GM18502 (cell line): Measurements from ENCODE around the gene RPS6KL1.

Experiments used
- ATAC-seq: cut with Tn5 transposase; IDR thresholded peaks from one replicate; pipeline ENCODE4 v1.9.1; 2021; ENCODE audit warnings: mild to moderate bottlenecking; ENCODE audit not compliant: unreplicated experiment, poor library complexity

Gene RPS6KL1

DNA sequence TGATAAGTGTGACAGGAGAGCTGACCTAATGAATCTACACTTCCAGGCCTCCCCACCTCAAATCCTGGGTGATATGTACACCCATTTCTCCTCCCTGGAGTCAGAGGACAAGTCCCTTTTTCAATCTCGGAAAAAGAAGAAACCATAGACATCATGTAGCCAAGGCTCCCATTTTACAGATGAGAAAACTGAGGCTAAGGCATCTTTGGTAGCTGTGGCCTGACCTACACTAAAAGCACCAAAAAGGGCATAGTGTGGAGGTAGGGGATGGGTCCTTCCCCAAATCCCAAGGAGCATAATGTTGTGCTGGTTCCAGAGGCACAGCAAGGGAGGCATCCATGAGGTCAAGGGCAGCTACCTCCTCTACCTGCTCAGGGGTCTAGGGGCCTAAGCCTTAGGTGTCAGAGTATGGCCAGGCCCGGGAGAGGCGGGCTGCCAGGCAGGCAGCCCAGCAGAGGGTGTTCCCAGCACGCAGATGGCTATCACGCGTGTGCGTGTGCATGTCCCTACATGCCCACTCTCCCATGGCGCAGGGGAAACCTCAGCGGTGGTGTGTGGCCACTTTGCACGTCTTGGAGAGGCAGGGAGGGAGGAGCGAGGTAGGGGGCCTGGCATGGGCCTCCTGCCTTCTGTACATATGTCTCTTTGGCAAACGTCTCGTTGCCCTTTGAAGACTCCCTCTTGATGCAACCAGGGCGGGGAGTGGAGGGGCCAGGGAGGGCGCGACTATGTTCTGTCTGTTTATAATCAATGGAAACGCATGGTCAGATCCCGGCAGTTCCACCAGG is 29.8 kb upstream of the RPS6KL1 start:
- ATAC-seq, result no peak

DNA sequence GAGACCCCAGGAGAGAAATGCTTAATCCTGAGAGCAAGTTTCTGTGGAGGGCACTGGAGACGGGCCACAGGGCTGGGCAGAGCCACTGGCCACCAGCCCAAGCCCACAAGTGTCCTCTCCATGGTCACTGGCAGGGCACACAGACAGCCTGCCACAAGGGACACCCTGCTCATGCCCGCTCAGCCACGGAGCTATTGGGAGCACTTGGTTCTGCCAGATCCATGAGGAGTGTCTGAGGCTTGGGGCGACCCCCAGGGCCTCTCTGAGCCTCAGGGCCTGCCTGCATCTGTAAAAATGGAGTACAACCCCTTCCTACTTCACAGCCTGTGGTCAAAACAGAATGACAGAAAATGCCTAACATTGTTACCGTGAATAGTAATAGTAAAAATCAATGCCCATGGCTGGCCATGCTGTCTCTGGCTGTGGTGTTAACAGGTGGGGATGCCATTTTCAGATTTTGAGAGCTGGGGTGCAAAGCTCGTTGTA is 29.2 kb upstream of the RPS6KL1 start:
- ATAC-seq, result no peak

GRCh38 chr14:74951443-74952179 is 28.6 kb upstream of the RPS6KL1 start:
- no peak for ATAC-seq

- no peak for ATAC-seq
Measured at GRCh38 chr14:74950795-74951442, 27.9 kb upstream of the RPS6KL1 start.

DNA sequence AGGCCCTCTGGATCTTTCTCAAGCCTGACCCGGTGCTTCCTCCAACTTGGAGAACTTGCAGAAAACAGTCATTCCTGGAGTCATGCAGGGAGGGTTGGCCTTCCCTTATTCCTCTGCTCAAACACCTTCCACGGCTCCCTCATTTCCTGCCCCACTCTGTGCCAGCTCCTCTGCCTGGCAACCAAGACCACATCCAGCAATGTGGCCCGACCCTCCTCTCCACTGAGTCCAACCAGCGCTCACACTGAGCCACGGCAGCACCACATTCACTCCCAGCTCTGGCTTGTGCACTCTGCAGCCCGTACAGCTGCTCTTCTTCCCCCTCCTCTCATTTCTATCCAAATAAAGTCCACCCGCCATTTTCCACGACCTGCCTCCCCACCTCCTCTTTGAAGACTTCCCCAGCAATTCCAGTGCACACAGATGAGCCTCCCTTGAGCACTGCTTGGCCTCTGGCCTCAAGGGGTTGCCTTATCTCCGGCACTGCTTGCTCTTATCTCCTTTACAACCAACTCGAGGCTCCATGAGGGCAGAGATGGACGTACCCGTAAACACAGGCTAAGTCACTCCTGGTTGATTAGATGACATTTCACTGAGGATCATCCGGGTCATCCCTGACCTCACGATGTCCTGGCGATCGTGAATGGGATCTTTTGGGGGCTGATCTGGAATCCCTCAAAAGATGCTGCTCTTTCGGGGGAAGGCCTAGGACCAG is 27.0 kb upstream of the RPS6KL1 start:
- ATAC-seq, result no peak

- no peak for ATAC-seq
Measured at GRCh38 chr14:74949191-74949601, 26.1 kb upstream of the RPS6KL1 start.

- no peak for ATAC-seq
Measured at GRCh38 chr14:74948228-74949175, 25.4 kb upstream of the RPS6KL1 start.

GRCh38 chr14:74947353-74948227 is 24.5 kb upstream of the RPS6KL1 start:
- no peak for ATAC-seq

- no peak for ATAC-seq
Measured at GRCh38 chr14:74946659-74947281, 23.7 kb upstream of the RPS6KL1 start.

- no peak for ATAC-seq
Measured at GRCh38 chr14:74945852-74946658, 23.0 kb upstream of the RPS6KL1 start.

- no peak for ATAC-seq
Measured at GRCh38 chr14:74945261-74945851, 22.3 kb upstream of the RPS6KL1 start.

DNA sequence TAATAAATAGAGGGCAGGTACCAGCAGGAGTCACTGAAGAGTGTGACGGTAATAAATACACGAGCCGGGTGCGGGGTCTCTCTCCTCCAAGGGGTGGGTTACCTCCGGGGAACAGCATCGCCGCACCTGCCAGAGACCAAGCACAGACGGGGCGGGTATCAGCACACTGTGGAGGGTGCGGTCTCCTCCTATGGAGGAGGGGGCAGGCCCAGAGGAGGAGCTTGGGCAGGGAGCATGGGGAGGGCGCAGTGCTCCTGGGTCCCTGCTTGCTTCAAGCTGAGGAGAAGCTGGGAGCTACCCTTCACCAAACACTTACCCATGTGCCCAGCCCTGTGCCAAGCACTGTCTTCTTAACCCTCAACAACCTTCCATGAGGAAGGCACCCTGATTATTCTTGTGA is 19.5 kb upstream of the RPS6KL1 start:
- no peak for ATAC-seq

GRCh38 chr14:74942181-74942580 is 19.1 kb upstream of the RPS6KL1 start:
- peak; percentile 15 for ATAC-seq

GRCh38 chr14:74941676-74942097 is 18.6 kb upstream of the RPS6KL1 start:
- peak; percentile 56 for ATAC-seq

DNA sequence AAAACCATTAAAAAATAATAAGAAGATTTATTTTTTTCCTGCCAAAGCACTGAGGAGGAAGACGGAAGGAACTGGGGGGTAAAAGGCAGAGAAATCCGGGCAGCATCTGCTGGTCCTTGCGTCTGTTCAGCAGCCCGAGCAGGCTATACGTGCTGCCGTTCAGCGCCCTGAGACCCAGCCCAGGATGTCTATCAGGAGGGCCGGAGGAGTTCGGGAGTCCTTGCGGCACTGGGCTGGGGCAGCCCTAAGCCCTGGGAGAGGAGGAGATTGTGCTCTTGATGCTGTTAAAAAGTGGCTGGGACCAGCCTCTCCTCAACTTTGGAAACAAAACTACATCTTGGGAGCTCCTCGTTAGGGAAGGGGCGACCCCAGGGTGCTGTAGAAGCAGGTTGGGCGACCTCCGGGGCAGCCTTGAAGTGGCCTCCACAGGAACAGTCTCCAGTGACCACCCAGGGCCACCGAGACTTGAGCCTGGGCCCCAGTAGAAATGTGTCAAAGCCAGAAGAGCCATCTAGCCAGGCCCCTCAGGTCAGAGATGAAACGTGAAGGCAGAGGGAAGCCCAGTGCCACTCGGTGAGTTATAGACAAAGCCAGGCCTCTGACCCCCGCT is 18.0 kb upstream of the RPS6KL1 start:
- no peak for ATAC-seq
